K562 (cell line): Measurements from ENCODE around the gene RAB25. TPM values are rescaled to one million over a fixed set of nuclear protein-coding genes. Genes with fewer than 3 reads are reported as not detected.

Source experiments
- ATAC-seq: fragments of 200-7000 bp; cut with Tn5 transposase; 3 replicates; pipeline ENCODE4 v1.9.1; 2020; ENCODE audit warnings: moderate library complexity
- BruUV-seq: library from RNA; stranded (reverse); fragments of 400-500 nt; replicated peaks from 2 replicates; lab custom pipeline; 2021; lab: Mats Ljungman, UMichigan
- CTCF ChIA-PET: fragments of 300-600 bp; formaldehyde crosslinking; extraction: SDS; loops from one replicate; lab custom pipeline; 2021; ENCODE audit warnings: low intra/inter-chr PET ratio; lab: Yijun Ruan, JAX
- POLR2A ChIA-PET: fragments of 300-600, 350-650 bp; sonication (Branson Sonifier 250); formaldehyde crosslinking; extraction: SDS; loops from one replicate; lab custom pipeline; 2021; ENCODE audit warnings: antibody characterized with exemption, inconsistent platforms; lab: Yijun Ruan, JAX
- DNase-seq, 4 experiments: peaks; one replicate each; pipeline versions ENCODE4 v3.0.0 to v3.0.0-alpha.2; 2011 to 2018; ENCODE audit warnings: low spot score in 3 of 4, mixed read lengths in 3 of 4; ENCODE audit errors: extremely low read depth in 1 of 4
- FAIRE-seq: peaks from 2 replicates; lab custom pipeline; 2011; peaks lifted over from hg19 to GRCh38; lab: Jason Lieb, UNC
- H2AFZ ChIP-seq: 2 replicates; pipeline ENCODE4 v1.6.0; 2011; ENCODE audit warnings: low read depth, low read length, control low read depth, inconsistent platforms
- H3K27ac ChIP-seq: fragments of 200-600 bp; 3 replicates; pipeline ENCODE4 v1.8.0; 2011; ENCODE audit warnings: low read depth, mild to moderate bottlenecking, control low read depth, inconsistent platforms, low read length, moderate library complexity, mixed read lengths; ENCODE audit errors: extremely low read depth
- H3K27me3 ChIP-seq, 2 experiments: fragments of 300-600 bp in 1 of 2; 2 replicates in 1 of 2; 3 replicates in 1 of 2; pipeline versions ENCODE4 v1.6.0 to v1.8.0; 2011; ENCODE audit warnings: inconsistent platforms in 2 of 2, low read length in 2 of 2, mild to moderate bottlenecking in 1 of 2, mixed read lengths in 1 of 2, moderate library complexity in 1 of 2; ENCODE audit not compliant: control insufficient read depth in 2 of 2, insufficient read depth in 2 of 2
- H3K36me3 ChIP-seq: fragments of 300-600 bp; 3 replicates; pipeline ENCODE4 v1.8.0; 2011; ENCODE audit warnings: mild to moderate bottlenecking, low read length, inconsistent platforms; ENCODE audit not compliant: control insufficient read depth, insufficient read depth
- H3K4me1 ChIP-seq, 2 experiments: fragments of 200-600 bp in 1 of 2; replicated peaks in 1 of 2; 2 replicates in 1 of 2; 3 replicates in 1 of 2; pipeline versions ENCODE4 v1.5.1 to v1.8.0; 2011; ENCODE audit warnings: inconsistent platforms in 2 of 2, low read length in 2 of 2, mild to moderate bottlenecking in 1 of 2, mixed read lengths in 1 of 2, moderate library complexity in 1 of 2; ENCODE audit not compliant: control insufficient read depth in 2 of 2, insufficient read depth in 2 of 2
- H3K4me2 ChIP-seq: 2 replicates; pipeline ENCODE4 v1.6.1; 2011; ENCODE audit warnings: low read length, control low read depth, inconsistent platforms, mixed read lengths; ENCODE audit not compliant: insufficient read depth
- H3K4me3 ChIP-seq: fragments of 200-600 bp; sonication (generic), shearing (Covaris generic); 2 replicates; pipeline ENCODE4 v1.5.1; 2016; ENCODE audit warnings: control low read depth, inconsistent platforms
- H3K79me2 ChIP-seq: fragments of 200-600 bp; 3 replicates; pipeline ENCODE4 v1.8.0; 2011; ENCODE audit warnings: low read length, inconsistent platforms; ENCODE audit not compliant: control insufficient read depth, insufficient read depth
- H3K9ac ChIP-seq, 2 experiments: 2 replicates each; pipeline versions ENCODE4 v1.6.0 to v1.6.1; 2011; ENCODE audit warnings: low read depth in 2 of 2, low read length in 2 of 2, control low read depth in 1 of 2, inconsistent platforms in 1 of 2, mild to moderate bottlenecking in 1 of 2, mixed read lengths in 1 of 2; ENCODE audit not compliant: insufficient read depth in 1 of 2
- H3K9me1 ChIP-seq: one replicate; pipeline ENCODE4 v1.6.0; 2011; ENCODE audit warnings: inconsistent platforms, mild to moderate bottlenecking, low read length, moderate library complexity; ENCODE audit not compliant: control insufficient read depth, insufficient read depth
- H3K9me3 ChIP-seq: replicated peaks from 2 replicates; pipeline ENCODE4 v1.5.1; 2011; ENCODE audit warnings: low read depth, low read length, inconsistent platforms; ENCODE audit not compliant: control insufficient read depth, insufficient read depth
- H4K20me1 ChIP-seq: replicated peaks from 2 replicates; pipeline ENCODE4 v1.6.1; 2011; ENCODE audit warnings: low read length, inconsistent platforms, mixed read lengths; ENCODE audit not compliant: control insufficient read depth, insufficient read depth
- ETV5 ChIP-seq: sonication (generic); formaldehyde crosslinking; IDR thresholded peaks from 2 replicates; pipeline ENCODE4 v1.4.0; 2020; ENCODE audit warnings: low read depth, mild to moderate bottlenecking, missing genetic modification reagents
- NFIC ChIP-seq: fragments of 450-650 bp; IDR thresholded peaks from 2 replicates; pipeline ENCODE4 v1.6.1; 2017; ENCODE audit warnings: mild to moderate bottlenecking, inconsistent platforms
- SMAD2 ChIP-seq: fragments of 150-350 bp; IDR thresholded peaks from 2 replicates; pipeline ENCODE4 v1.6.1; 2014; ENCODE audit warnings: low read depth, mild to moderate bottlenecking, low read length
- ZBTB43 ChIP-seq: sonication (generic); formaldehyde crosslinking; IDR thresholded peaks from 2 replicates; pipeline ENCODE4 v1.8.0; 2023; ENCODE audit warnings: mild to moderate bottlenecking, missing genetic modification reagents
- ZNF280A ChIP-seq: fragments of 450-650 bp; IDR thresholded peaks from 2 replicates; pipeline ENCODE4 v1.6.1; 2018; ENCODE audit warnings: mild to moderate bottlenecking, low read depth; ENCODE audit not compliant: partially characterized antibody
- ZNF444 ChIP-seq: fragments of 250-450 bp; sonication (Bioruptor Pico); IDR thresholded peaks from 2 replicates; pipeline ENCODE4 v1.4.0; 2020; ENCODE audit warnings: mild to moderate bottlenecking, moderate library complexity
- WGBS: fragments of 100-300 bp; shearing (Covaris generic); methylation state at CpG from one replicate; pipeline ENCODE4 v1.1.6; 2016; ENCODE audit warnings: low coverage, mixed read lengths; ENCODE audit not compliant: insufficient coverage; ENCODE audit errors: missing lambda C conversion rate; 5-methylcytosine and 5-hydroxymethylcytosine counted together
- in situ Hi-C: fragments of 300-500 bp; cut with MboI; formaldehyde crosslinking; loops from 4 replicates; pipeline ENCODE4 v1.15.0; 2018; ENCODE audit warnings: inconsistent platforms, mixed read lengths
- intact Hi-C: fragments of 100-400 bp; cut with micrococcal nuclease; formaldehyde crosslinking; loops from 2 replicates; pipeline ENCODE4 v1.14.2; 2022
- polyA plus RNA-seq, 8 experiments: library from polyadenylated mRNA; depleted of rRNA in 4 of 8; stranded (reverse) in 5 of 8; unstranded in 3 of 8; fragments of >200 nt; fragmentation: Nextera tagmentation in 2 of 8; fragmentation: Illumina TruSeq in 1 of 8; extraction: Ambion mirVana in 2 of 8; extraction: Trizol in 1 of 8; gene quantifications; 2 replicates each; pipeline versions ENCODE4 v1.2.1 to v1.2.3, GENCODE V29; 2011 to 2014; ENCODE audit warnings: inconsistent platforms in 1 of 8, missing spikeins in 1 of 8
- total RNA-seq, 7 experiments: library from RNA; depleted of rRNA in 6 of 7; stranded (reverse); fragments of >200 nt in 6 of 7; fragmentation: Illumina TruSeq in 2 of 7; extraction: Trizol in 2 of 7; gene quantifications; 2 replicates each; pipeline versions ENCODE4 v1.2.1 to v1.2.3, GENCODE V29; 2011 to 2021; ENCODE audit warnings: low replicate concordance in 1 of 7
- TF ChIP-seq, protein P1 (sequence below): conservative IDR thresholded peaks from 2 replicates; pipeline ENCODE4 v1.6.1; 2011; ENCODE audit warnings: low read depth, mild to moderate bottlenecking, low read length; ENCODE audit not compliant: control insufficient read depth

RAB25 gene
- total and polyA plus RNA-seq, 9 of the 15 experiments (the other 6 are each of a cell fraction or from before 2014, with no cell fraction given) = 0.10 to 0.27 (median 0.13) TPM; not detected in 6

DNA sequence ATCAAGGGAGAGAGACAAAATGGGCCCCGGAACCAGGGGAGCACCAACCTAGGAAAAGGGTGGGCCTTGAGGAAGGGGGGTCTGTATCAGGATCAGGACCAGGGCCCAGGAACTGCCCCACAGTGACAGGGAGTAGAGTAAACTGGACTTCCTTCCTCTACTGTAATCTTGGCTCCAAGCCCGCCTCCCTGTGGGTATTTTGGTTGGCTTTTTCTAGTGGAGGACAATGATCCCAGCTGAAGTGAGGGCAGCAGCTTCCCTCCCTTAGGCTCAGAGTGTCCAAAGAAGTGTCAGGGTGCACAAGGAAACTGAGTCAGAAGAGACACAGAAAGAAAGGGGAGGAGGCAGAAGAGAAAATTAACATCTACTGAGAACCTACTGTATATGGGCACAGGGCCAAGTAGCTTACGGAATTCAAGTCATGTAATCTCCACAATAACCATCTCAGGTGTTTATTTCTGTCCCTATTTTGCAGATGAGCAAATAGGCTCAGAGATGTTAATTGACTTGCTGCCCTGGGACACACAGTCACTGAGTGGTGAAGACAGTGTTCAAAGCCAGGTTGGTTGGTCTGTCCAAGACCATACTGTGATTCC is 12.2 kb upstream of the RAB25 start:
- Histone ChIP-seq H3K4me3 (no peak overlapping the region), H3K9me3 (no peaks in the 10 kb centered on the region), H4K20me1 (peaks cover 3% of the 10 kb centered on the region; the same call in 1 of the 2 replicates), H3K79me2 (peaks cover 27% of the 10 kb centered on the region), H2AFZ (no peak overlapping the region), H3K27ac (no peak overlapping the region), H3K4me1 (peaks cover 8% of the 10 kb centered on the region in 2 experiments; a peak in 4 of 5 replicates), H3K27me3 (no peaks in the 10 kb centered on the region), H3K9ac (no peak overlapping the region), H3K4me2 (no peak overlapping the region), H3K36me3 (peaks cover 65% of the 10 kb centered on the region), H3K9me1 (no peaks in the 10 kb centered on the region)
- CTCF ChIA-PET = no interaction called here
- DNase-seq (no peak), FAIRE-seq (no peak), ATAC-seq (no peak)
- TF ChIP-seq ETV5 (CRISPR knock-in tag) = no peak
- peak; percentile 65 for TF ChIP-seq NFIC
- TF ChIP-seq ZBTB43 = no peak
- no peak for TF ChIP-seq ZNF280A
- TF ChIP-seq, protein P1, sequence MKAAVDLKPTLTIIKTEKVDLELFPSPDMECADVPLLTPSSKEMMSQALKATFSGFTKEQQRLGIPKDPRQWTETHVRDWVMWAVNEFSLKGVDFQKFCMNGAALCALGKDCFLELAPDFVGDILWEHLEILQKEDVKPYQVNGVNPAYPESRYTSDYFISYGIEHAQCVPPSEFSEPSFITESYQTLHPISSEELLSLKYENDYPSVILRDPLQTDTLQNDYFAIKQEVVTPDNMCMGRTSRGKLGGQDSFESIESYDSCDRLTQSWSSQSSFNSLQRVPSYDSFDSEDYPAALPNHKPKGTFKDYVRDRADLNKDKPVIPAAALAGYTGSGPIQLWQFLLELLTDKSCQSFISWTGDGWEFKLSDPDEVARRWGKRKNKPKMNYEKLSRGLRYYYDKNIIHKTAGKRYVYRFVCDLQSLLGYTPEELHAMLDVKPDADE = no peak
- no peak for TF ChIP-seq ZNF444
- TF ChIP-seq SMAD2 = no peak
- POLR2A ChIA-PET = interaction anchor here (0.6 to 2.0 kb wide), 3 partner anchors 8 to 369 kb away, joined by 3 to 8 read pairs (median 4); no protein-coding TSS in a partner anchor
- intact Hi-C loops (no loop called here), in situ Hi-C loops (no loop called here)
- 84% methylated on average over 3 of the region's 3 CpGs for WGBS
- no TSS peak for BruUV-seq
